HK-2 (cell line): Measurements from ENCODE around the gene LARGE2.

Experiments
- DNase-seq: peaks from one replicate; pipeline ENCODE4 v3.0.0-alpha.2; 2018; ENCODE audit not compliant: unreplicated experiment

The LARGE2 gene

DNA sequence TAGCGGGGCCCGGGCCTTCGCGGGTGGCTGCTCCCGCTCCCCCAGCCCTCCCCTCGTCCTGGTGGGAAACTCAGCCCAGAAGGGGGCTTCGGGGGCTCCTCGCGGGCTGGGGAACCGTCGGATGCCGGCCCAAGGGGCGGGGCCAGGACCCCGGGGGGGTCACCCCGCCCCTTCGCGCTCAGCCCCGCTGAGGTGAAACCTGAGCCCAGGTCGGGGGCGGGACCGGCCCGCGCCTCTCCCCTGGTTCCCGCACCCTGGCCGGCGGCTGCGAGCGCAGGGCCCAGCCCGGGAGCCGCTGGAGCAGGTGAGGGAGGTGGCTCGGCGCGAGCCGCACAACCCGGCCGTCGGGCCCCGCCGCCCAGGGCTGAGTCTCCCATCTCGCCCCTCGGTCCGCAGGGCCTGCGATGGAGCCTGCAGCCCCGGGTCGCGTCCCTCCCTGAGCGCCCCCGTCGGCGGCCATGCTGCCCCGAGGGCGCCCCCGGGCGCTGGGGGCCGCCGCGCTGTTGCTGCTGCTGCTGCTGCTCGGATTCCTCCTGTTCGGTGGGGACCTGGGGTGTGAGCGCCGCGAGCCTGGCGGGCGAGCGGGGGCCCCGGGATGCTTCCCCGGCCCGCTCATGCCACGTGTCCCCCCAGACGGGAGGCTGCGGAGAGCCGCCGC, at the start of gene LARGE2:
Gene LARGE2, plus strand, starts transcription at position 232 of the 658 bp plus-strand sequence. Its CDS starts 227 bp downstream, at position 459.
- DNase-seq = no peak

DNA sequence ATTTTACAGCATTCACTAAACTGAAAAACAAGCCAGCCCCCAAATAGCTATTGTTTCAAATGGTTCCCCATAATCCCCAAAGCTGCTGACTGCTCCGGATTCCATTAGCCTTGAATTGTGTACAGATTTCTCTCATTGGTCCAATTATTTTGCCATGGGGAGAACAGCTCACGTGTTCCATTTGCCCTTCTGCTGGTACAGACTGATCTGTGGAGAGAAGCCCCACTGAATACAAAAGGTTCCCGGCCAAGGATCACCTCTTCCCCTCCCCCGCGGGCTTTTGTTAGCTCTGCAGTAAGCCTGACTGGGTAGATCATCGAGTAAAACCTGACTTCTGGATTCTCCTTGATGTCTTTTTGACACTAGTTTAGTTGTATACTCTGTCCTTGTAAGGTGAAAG, 46.1 kb upstream of the LARGE2 start:
- no peak for DNase-seq

DNA sequence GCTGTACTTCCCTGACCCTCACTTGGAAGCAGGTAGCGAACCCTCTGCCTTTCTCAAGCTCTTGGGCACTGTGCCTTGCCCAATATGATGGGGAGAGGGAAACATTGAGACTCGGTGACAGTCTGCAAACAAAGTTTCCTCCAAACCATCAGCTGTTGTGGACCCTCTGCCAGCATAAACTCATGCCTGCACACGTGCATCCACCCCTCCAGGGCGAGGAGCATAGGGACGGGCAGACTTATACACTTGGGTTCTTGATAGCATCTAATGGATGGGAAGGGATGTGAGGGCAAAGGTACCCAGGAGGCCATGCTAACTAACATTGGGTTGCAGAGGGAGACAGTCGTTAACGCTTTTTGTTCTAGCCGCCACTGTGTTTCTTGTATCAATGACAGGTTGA, 45.2 kb upstream of the LARGE2 start:
- no peak for DNase-seq

DNA sequence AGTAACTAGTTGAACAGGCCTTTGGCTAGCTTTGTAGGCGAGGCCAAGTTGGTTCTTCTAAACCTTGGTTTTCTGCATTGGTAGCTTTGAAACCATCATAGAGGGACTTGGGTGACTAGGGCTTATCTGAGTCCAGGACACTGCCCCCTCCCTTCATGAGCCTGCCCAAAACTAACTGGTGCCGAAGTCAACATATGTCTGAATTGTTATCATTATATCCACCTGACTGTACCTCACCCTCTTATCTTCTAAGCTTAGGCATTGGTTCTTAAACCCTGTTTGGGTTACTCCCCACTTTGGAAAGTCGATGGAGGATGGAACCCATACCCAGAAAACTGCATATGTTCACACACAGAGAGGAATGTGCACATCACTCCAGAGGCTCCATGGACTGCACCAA, 44.6 kb upstream of the LARGE2 start:
- DNase-seq = no peak

DNA sequence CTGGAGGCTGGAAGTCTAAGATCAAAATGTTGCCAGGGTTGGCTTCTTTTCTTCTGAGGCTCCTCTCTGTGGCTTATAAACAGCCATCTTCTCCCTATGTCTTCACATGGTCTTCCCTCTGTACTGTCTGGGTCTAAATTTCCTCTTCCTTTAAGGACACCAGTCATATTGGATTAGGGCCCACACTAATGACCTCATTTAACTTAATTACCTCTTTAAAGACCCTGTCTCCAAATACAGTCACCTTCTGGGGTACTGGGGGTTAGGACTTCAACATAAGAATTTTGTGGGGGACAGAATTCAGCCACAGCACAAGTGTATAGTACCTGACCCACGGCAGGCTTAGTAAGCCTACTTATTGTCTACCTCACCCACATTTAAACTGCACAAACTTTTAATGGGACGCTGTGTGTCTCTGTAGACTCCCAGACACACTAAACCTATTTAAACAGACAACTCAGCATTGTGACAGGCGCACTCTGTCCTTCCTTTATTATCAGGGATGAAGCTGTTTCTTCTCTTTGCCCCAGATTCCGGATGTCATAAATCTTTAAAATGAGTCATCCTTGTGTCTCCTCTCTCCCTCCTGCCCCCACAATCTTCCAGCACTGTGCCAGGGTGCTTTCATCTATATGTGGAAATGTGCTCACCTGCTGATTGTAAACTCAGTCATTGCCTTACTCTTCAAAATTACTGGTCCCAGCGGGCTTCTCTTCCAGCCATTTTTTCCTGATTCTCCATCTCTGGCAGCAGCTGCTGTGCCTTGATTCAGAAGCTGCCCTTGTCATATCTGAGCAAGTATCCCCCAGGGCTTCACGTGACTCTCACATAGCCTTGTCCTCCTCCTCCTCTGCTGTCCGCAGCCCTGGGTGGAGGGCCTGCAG, 42.4 kb upstream of the LARGE2 start:
- DNase-seq = no peak

DNA sequence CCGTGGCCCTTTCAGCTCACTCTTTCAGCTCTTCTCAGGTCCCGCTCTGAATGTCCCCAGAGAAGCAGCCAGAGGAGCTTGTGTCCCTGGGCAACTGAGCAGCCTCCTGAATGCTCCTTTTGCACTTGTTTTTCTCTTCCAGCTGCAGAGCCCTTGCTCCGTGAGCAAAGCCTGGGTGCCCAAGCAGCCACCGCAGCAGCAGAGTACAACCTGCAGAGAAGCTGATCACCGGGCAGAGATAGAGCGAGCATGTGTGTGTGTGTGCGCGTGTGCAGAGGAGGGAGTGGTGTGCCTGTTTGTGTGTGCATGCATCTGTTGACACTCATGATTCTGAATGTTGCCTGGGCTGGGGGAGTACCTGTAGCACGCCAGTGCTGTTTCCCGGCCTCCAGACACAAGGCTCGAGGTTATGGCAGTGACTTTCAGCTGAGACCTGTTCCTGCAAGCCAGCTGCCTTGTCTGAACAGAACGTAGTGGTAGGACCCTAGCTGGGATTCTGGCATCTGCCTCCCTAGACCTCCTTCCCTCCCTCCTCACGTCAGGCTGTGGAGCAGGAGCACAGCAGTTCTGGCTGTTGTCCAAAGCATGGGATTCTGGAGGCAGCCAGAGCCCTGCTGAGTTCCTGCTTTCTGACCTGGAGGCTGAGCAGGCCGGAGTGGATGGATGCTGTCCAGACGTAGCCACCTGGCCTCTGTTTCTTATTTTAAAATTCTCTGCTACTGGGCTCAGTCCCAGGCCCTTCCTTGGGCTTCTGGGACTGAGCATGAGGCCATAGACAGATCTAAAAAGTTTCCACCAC, 41.5 kb upstream of the LARGE2 start:
- no peak for DNase-seq

DNA sequence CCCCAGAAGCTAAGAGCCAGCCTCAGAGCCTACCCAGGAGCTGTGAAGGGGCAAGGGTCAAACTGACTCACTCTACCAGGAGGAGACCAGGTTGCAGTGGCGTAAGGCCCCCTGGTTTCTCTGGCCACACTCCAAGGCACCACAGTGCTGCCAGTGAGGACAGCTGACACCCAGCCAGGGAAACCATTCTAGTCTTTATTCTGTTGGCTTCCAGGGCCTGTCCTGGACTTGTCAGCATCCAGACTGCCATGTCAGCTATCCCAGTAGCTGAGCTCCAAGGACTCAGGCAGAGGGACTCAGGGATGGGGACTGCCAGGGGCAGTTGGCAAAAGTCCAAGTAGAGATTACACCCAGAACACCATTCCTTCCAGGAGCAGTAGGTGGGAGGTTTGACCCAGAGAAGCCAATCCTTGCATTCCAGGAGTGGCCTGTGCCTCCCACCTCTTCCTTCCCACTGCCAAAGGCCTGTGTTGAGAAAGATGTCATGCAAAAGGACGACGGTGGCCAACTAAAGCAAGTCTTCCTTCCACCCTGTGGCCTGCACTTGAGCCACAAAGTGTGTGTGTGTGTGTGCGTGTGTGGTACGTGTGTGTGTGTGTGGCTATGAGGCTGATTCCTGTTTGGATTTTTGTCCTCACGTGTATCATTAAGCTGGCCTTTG, 40.6 kb upstream of the LARGE2 start:
- DNase-seq = no peak

DNA sequence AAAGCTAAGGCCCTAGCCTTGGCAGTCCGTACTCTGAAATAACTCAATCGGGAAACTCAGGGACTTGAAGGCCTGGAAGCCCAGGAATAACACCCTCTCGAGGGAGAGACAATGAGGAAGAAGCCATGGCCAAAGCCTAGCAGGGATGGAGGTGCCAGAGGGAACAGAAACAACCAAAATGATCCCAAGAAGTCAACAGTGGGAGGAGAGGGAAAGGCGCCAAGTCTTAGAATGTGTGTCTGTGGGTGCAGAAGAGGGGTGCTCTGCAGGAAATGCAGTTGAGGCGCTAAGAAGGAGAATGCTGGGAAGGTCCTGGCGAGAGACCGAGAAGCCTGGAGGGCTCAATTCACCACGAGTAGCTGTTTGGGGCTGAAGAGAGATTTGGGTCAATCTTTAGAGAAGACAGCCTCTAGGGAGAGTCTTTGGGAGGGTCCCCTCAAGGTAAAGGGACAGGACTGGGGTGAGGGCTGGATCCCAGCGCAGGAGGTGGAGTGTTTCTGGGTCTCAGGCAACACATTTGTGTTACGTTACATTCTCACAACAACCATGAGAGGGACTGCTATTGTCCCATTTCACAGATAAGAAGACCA, 37.8 kb upstream of the LARGE2 start:
- DNase-seq = no peak

DNA sequence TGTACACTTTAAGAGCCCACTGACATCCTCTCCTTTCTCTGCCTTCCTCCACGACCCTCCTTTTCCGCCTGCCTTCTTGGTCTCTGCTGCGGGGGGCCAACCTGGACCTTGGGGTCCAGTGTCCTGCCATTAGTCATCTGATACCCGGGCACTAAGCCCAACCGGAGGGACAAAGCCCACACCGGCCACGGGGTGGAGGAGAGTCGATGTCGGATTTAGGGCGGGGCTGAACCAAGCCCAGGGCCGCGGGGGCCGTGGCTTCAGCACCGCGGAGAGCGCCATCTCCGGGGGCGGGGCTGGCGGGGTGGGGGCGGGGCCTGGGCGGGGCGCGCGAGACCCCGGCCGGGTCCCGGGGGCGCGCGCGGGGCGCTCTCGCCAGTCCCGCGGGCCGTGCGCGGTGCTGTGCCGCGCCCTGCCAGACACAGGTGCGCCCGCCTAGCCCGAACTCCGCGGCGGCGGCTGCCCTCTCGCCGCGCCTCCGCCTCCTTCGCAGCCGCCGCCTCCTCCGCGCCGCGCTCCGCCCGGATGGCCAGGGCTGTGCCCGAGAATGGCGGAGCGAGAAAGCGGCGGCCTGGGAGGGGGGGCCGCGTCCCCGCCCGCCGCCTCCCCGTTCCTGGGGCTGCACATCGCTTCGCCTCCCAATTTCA, 37.1 kb upstream of the LARGE2 start, which contains the start of gene MAPK8IP1:
Gene MAPK8IP1, plus strand, starts transcription at position 378 of the 647 bp plus-strand sequence. Its CDS starts 170 bp downstream, at position 548.
- peak; percentile 53 for DNase-seq

DNA sequence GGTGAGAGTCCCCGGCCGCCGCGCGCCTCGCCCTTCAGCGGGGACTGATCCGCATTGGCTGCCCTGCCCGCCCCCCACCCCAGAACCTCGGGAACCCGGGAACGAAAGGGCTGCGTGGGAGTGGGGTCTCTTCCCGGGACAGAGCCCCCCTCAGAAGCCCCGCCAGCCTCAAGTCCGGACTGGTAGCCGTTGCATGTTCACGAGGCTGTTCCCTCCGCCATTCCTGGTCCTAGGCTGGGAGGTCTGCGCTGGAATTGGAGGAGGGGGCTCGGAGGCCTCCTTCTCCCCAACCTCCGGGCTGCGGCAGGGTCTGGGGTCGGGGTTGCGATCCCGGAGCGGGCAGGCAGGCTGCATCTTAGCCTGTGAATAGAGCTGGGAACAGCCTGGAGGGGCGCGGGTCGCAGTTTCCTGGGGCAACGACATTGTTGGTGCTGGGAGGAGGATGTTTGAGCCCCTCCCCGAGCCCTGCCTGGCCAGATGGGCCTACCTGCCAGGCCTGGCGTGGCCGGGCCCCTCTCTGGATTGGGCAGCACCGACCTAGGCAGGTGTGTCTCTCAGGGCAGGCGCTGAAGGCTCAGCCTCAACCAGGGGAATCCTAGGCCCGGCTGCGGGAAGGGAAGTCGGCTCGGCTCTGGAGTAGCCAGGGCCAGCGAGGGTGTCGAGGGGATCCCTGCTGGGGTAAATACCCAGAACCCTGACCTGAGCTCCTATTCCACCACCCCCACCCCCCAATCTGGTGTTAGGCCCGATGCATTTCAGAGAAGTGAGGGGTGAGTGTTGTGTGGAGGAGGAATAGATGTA, 36.3 kb upstream of the LARGE2 start:
- no peak for DNase-seq

DNA sequence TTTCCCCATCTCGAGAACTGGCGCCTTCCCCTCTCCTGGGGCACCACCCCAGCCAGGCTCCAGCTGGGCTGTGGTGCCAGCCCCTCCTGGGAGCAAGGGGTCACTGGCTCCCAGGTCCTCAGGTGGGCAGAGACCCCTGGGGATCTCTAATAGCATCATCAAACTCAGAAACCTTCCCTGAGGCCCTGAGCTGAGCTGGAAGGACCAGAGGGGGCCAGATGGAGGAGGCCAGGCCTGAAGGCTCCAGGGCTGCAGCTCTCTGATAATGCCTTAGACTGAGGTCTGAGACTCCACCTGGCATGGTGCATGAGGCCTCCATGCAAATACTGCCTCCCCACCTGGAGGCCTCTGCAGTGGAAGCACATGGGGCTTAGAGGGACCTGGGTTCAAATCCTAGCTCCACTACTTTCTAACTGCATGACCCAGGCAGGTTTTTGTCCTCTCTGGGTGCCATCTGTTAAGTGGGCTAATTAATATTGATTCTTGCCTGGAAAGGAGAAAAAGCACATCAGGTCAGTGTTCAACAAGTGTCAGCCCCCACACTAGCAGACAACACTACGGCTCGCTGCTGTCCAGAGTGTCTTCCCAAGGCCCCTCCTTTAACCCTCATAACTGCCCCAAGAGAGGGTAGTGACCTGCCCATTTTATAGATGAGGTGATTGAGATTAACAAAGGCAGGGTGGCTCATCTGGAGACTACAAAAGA, 35.5 kb upstream of the LARGE2 start:
- no peak for DNase-seq

DNA sequence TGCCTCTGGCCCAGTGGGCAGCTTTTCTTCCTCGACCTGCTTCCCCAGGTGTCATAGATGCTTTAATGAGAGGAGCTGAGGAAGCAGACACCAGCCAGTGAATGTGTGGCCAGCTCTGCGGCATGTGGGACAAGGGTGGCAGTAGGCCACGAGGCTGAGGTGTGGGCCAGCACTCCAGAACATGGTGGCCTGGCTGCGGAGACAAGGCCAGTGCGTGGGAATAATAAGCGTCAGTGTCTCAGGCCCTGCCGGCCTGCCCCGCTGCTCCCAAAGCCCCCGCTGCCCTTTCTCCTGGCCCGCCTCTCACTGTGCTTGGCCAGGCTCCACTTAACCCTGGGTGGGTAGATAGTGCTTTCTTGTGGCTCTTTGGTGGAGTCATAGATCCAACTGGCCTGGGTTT, 34.9 kb upstream of the LARGE2 start:
- DNase-seq = no peak

DNA sequence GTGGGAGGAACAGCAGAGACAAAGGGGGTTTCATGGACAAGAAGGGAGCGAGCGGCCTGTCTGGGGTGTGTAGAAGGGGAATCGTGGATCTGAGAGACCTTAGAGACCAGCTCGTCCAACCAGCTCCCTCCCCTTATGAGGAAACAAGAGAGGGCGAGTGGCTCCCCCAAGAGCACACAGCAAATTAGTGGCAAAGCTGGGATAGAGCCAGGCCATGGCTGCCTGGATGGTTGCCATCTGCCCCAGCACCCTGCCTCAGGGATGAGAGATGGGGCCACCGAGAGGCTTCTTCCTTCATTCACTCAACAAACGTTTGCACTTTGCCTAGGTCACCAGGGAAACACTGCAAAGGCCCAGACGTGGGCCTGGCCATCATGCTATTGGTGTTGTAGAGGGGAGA, 32.9 kb upstream of the LARGE2 start:
- no peak for DNase-seq

DNA sequence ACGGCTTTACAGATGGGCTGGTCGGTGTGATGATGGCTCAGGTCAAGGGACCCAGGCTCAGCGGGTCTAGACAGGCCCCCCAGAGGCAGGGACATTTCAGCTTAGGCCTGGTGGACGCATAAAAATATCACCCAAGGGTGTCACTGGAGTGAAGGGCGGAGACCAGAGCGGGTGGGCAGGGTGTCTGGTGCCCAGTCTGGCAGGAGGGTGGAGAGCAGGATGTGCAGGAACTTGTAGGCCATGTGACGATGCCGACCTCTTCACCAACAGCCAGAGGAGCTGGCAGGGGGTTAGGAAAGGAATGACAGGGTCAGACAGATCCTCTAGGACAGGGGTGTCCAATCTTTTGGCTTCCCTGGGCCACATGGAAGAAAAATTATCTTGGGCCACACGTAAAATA, 32.5 kb upstream of the LARGE2 start:
- no peak for DNase-seq

DNA sequence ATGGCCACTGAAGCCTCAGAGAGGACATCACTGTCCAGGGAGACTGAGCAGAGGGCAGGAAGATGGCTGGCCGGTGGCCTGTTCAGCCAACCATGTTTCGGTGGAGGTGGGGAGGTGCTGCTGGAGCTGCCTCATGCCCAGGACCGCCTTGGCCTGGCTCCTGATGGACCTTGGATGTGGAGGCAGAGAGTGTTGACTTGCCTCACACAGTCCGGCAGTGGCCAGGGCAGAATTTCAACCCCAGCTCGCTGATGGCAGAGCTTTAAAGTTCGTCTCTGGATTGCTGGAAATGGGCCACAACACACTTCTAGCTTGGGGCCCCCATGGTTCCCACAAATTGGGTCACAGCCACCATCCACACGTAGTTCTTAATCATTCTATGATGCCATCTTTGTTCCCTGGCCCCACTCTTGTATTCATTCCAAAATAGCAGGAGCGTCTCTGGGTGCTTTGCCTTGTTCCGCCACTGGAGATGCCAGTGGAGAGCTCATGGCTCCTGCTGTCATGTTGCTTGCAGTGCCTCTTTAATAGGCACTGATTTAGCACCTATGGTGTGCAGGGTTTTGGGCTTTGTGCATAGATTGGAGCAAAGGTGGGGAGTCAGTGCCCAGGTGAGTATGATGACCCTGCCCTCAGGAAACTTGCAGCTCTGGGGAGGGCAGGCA, 31.4 kb upstream of the LARGE2 start:
- DNase-seq = no peak

DNA sequence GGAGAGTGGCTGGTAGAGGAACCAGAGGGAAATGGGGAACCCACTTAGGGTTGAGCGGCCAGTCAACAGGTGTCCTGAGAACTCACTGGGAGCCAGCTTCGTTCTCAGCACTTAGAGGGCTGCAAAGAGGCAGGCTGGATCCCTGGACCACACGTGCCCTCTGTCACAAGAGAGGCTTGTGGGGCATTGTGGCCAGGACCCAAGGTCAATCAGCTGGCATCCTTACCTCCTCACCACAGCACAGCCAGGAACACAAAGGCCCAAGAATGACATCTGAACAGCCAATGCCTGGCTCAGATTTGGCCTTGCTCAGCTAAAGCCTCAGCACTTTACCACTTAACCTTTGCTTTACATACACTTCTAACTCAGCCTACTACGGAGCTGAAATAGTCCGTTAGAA, 29.6 kb upstream of the LARGE2 start:
- no peak for DNase-seq

DNA sequence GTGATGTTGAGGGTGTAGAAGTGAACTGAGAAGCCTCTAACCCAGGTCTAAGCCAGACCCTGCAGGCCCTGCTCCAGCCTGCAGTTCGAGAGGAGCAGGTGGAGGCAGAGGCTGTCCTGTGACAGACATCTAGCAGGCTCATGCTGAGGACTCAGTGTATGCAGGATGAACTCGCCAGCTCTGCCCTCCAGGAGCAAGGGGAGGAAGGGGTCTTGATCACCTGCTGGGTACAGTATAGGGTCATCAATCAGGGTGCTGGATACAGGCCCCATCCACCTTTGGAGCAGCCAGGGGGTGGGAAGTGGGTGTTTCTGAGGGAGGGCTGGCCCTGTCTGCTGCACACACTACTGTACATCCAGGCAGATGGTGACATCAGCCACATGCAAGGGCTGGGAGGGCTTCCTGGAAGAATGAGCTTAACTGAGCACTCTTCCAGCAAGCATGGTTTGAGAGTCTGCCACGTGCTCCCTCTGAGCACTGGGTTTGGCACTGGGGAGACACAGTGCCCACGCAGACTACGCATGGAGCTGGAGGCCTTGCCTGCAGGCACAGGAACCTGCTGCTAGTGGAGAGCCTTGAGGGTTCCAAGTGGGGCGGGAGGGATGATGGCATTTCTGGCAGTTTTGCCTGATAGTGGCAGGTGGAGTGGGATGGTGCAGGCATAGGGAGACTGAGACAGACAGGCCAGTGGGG, 27.8 kb upstream of the LARGE2 start:
- DNase-seq = no peak

DNA sequence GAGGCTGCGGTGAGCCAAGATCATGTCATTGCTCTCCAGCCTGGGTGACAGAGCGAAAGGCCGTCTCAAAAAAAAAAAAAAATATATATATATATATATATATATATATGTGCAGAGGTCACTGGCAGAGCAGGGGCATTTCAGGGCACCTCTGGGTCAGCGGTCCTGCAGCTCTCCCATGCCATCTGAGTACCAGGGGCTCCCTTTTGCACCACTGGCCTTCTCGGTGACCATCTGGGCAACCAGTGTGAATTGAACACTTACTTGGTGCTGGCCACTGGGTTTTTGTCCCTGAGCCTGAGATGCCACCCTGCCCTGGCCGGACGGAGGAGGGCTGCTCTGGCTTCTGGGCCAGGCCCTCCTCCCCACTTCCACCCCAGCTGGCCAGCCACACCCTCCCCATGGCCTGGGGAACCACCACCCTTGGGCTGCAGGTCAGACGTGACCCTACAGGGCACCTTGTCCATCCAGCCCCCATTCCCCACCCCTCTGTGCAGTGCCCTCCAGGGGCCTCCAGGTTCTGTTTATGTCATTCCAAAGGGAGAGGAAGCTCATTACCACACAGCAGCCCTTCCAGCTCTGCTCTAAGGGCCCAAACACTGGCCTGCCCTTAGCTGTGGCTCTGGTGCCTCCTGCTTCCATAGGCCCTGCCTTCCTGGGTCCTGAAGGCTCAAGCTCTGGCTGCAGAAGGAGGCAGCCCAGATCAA, 26.8 kb upstream of the LARGE2 start:
- no peak for DNase-seq
